GM19324 (cell line): ENCODE results near the gene PIAS1.
"Not testable (repeated sequence)": the region's sequence is repeated elsewhere in the genome, so short reads cannot be mapped to it uniquely, and the experiment has no call there.

Source experiments
- ATAC-seq: cut with Tn5 transposase; IDR thresholded peaks from one replicate; pipeline ENCODE4 v1.9.1; 2021; ENCODE audit warnings: mild to moderate bottlenecking, moderate library complexity; ENCODE audit not compliant: unreplicated experiment, low FRiP score

Gene PIAS1

DNA sequence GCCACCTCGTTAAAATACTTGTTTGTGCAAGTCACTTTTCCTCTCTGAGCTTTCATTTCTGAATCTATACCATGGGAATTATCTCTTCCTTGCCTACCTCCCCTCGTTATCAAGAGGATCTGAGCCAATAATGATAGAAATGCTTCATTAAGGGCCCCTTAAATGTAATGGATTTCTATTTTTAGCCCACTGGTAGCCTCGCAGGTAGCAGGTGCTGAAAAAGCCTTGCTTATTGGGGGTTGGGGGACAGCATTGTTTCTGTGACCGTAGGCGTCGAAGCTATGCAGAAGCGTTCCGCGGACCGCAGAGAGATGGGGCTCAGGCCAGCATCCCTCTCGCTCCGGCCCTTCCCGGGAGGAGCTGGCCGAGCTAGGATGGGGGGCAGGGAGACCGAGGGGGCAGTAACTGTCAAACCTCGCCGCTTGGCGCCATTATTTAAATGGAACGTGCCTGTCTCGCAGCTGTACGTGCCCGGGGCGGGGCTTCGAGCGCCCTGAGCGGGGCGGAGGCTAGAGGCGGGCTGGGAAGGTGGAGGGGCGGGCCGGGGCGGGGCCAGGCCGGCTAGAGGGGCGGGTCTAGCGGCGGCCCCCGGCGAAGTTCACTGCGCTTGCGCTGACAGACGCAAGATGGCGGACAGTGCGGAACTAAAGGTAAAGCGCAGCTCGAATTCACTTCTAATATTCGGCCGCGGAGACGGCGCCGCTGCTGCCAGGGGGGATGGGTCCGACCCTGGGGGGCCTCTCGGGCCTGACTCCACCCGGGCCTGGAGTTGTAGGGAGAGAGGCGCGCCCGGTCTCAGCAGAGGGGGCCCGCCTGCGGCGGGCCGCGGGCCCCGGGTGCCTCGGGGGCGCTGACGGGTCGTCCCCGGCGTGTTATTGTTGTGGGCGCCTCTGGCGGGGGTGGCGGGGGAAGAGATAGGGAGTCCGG is at the start of gene PIAS1:
TSS of gene PIAS1 (plus strand) at position 615 of the 927 bp plus-strand sequence. CDS start at position 627, 12 bp downstream.
- peak; percentile 86 for ATAC-seq

DNA sequence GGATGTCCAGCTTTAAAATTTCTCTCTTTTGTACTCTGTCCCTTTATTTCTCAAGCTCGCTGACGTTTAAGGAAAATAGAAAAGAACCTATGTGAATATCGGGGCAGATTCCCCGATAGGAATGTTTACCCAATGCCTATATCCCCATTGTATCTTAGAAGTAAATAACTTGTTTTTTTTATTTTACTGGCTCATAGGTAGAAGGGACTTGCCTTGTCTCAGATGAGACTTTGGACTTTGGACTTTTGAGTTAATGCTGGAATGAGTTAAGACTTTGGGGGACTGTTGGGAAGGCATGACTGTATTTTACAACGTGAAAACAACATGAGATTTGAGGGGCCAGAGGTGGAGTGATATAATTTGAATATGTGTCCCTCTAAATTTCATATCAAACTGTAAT is 46.5 kb upstream of the PIAS1 start:
- ATAC-seq, result not testable (repeated sequence)

DNA sequence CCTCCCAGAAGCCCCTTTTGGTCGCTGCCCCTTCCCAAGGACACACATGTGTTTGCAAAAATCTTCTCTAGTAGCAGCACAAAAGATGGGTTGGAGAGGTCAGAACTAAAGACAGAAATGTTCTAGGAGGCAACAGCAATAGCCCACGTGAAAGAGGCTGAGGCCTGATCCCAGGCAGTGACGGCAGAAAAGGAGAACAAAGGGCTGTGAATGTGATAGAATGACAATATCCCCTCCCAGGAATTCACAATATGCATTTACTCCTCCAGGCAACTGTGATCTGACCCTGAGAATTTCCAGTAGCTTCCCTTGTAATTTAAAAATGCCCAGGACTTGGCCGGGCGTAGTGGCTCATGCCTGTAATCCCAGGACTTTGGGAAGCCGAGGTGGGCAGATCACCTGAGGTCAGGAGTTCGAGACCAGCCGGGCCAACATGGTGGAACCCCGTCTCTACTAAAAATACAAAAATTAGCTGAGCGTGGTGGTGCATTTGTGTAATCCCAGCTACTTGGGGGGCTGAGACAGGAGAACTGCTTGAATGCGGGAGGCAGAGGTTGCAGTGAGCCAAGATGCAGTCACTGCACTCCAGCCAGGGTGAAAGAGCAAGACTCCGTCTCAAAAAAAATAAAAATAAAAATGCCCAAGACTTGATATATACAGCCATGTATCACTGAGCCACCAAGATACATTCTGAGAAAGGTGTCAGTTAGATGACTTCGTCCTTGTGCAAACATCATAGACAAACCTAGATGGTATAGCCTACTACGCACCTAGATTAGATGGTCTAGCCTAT is 43.6 kb upstream of the PIAS1 start:
- ATAC-seq, result no peak

DNA sequence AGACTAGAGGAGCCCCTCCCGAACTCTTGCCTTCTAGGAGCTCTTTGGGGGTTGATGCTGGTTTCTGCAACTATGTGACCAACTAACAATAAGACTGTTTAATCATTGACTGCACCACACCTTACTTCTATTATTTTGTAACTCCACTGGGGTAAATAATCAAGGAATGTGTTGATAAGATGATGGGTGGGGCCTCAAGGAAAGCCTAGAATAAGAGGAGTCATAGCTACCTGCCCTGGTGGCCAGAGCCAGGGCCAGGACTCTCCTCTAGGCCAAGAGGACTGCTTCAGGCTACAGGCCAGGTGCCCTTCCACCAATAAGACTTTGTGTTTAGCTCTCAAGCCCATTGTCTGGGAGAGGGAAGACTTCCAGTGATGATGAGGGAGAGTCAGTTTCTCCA is 41.2 kb upstream of the PIAS1 start:
- no peak for ATAC-seq

DNA sequence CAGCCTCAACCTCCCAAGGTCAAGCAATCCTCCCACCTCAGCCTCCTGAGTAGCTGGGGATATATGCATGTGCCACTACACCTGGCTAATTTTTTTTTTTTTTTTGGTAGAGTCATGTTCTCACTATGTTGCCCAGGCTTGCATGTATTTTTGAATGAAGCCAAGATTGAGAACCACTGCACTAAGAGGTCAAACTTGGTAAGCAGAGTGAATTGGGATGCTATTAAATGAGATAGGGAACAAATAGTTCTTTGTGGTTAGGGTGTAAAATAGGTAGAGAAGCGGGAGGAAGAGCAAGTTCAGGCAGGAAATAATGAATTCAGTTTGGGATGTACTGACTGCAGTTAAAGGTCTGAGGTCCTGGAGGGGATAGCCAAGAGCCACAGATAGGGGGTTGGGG is 39.9 kb upstream of the PIAS1 start:
- no peak for ATAC-seq

DNA sequence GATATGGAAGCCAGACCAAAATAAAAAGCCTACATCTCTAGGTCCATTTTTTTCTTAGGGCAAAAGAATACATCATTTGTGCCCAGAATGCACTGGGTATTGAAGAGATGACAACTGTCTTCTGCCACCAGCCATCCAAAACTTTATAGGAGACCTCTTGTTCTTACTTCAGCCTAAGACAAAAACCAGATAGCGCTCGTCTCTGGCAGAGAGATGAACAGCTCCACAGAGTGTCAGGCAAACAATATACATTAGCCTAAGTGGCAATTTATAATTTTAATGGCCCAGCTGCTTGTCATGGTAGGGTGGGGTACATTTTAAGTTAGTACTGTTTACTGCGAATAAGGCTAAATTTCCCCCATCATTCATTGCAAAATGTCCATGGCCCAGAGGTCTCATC is 38.9 kb upstream of the PIAS1 start:
- no peak for ATAC-seq

- no peak for ATAC-seq
Measured at GRCh38 chr15:68017201-68017600, 36.9 kb upstream of the PIAS1 start.

- ATAC-seq, result no peak
Measured at GRCh38 chr15:68018797-68019444, 35.2 kb upstream of the PIAS1 start.

DNA sequence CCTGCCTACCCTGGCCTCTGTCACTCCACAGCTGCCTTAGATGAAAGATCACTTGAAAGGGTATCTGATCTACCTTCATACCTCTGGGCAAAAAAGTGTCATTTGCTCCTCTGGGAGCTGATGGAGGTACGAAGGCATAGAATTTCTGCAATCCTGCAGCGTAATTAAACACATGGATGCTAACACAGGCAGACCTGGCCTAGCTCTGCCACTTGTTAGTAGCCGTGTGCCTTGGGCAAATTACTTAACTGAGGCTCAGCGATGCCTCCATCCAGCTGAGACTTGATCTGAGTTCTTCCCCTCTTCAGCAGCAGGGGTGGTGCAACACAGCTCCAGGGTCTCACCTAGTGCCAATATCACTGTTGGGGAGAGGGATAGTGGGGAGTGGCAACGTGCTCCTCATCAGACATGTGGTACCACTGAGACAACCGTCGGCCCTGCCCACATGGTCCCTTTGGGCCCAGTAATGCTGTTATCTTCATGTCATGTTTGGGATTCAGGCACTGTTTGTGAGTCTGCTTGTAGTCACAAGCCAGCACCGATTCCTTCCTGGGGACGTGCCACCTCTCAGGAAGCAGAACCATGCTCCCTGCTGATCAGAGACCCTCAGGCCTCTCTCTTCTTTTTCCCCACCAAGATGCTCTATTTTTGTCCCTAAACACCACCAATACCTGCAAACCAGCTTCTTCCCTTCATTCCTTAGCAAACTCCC is 34.1 kb upstream of the PIAS1 start:
- ATAC-seq, result no peak

- no peak for ATAC-seq
Measured at GRCh38 chr15:68020685-68021084, 33.4 kb upstream of the PIAS1 start.

DNA sequence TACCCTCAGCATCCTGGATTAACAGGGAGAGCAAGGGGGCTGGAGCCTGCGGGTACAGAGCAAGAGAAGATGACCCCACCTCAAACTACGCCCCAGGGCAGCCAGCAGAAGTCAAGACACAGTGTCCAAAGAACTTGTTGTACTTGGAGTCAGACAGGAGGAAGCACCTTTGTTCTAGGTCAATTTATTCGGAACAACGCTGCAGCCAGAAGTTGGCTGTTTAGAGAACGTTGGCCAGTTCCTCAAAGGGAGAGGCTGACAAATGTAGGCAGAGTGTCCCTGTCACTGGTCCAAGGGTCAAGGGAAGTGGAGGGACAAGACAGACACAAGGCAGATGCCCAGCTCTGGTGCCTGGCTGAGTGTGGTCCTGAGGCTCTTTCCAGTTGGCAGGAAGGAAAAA is 32.1 kb upstream of the PIAS1 start:
- no peak for ATAC-seq

- ATAC-seq, result no peak
Measured at GRCh38 chr15:68023307-68024101, 30.6 kb upstream of the PIAS1 start.

GRCh38 chr15:68025835-68026424 is 28.2 kb upstream of the PIAS1 start:
- no peak for ATAC-seq

DNA sequence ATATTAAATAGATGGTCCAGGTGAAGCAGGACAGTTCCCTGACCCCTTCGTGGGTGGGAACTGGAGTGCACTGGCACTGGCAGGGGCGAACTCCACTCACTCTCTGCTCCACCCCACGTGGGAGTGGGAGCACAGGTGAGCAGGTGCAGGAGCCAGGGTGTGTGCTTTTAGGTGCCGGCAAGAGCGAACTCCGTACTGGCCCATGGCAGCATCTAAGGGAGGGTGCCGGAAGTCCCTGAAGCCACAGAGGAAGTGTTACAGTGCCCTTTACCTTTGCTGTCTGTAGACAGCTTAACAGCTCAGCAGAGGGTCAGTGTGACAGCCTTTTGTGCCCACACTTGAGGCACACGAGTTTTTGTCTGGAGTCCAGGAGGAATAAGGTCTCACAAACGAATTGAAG is 26.7 kb upstream of the PIAS1 start:
- ATAC-seq, result no peak

GRCh38 chr15:68028137-68028887 is 25.8 kb upstream of the PIAS1 start:
- no peak for ATAC-seq

DNA sequence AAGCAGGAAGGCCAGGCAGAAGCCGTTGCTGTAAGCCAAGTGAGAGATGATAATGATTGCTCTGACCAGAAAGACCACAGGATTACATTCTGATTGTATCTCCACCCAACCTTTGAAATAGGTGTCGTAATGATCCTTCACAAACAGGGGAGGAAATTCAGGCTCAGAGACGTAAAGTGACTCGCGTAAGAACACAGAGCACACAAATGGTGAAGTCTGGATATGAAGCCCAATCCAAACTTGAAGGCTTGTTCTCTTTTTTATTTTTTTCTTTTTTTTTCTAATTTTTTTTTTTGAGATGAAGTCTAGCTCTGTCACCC is 25.3 kb upstream of the PIAS1 start:
- no peak for ATAC-seq

GRCh38 chr15:68029959-68030358 is 24.2 kb upstream of the PIAS1 start:
- no peak for ATAC-seq

DNA sequence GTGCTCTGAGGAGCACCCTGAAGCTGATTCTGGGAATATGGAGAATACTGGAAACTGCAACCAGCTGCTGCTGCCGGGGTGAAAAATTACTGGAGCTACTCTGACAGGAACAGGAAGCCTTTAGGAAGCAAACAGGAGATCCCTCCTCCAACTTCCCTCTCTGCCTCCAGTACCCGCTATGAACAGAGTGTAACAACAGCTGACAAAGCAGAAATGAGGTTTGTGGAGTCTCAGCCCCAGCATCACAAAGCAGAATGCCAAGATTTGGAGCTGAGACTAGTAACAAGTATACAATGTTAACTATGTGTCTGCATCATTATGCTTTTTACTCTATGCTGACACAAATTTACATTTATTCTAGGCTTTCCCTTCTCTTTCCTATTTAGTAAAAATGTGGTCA is 22.7 kb upstream of the PIAS1 start:
- no peak for ATAC-seq

- no peak for ATAC-seq
Measured at GRCh38 chr15:68032672-68033071, 21.4 kb upstream of the PIAS1 start.
